8988T (cell line): ENCODE results near the gene NOG.
A peak's percentile ranks its signal among the peaks of the same experiment; 100 is the strongest.

Experiments used
- DNase-seq: peaks from one replicate; pipeline ENCODE4 v3.0.0; 2011

NOG gene

DNA sequence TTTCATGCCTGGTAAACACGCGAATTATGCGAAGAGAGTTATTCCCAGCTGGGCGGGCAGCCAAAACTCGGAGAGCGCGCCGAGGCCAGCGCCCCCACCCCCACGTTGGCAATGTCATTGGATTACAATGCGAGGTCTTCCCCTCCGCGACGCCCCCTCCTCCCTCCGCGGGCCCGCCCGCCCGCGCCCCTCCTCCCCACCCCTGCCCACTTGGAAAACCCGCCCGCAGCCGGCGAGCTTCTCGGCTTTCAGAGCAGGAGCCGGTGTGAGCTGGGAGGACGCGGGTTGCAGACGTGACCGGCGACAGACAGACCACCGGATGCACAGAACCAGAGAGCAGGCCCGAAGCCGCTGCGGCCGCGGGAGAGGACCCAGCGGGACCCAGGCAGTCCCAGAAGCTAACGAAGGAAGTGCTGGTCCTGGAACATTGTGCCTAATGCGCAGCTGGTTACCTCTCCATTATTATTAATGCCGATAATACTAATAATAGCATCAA lies 4.0 kb downstream of the NOG start:
- DNase-seq: no peak

DNA sequence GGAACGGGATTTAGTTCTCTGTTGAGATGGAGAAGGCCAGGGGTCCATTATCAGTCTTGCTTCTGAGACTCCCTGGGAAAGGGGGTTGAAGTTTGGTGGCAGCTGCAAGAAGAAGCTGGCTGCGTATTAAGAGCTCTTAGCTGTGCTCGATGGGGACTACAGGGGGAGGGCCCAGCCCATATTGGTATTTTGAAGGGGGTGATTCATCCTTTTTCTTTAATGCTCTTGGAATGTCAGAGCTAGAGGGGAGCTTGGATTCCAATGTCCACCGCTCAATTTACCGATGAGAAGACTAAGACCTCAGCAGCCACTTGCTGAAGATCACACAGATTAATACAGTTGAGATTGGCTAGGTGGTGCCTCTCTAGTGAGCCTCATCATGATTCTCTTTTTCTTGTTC lies 5.0 kb downstream of the NOG start:
- no peak for DNase-seq

DNA sequence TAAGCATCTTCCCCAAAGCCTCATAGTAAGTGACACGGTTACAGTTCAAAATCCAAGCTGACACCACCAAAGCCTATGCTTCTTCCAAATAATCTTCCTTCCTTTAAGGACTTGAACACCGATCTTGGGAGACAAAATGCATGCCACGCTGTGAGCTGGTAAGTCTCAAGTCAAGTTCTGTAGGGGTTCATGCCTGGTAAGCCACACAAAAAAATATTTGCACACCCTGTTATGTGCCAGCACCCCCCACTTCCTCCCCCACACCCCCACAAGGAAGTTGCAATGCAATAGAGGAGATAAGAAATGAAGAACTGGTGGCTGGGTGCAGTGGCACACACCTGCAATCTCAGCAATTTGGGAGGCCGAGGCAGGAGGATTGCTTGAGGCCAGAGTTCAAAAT lies 5.6 kb downstream of the NOG start:
- no peak for DNase-seq

DNA sequence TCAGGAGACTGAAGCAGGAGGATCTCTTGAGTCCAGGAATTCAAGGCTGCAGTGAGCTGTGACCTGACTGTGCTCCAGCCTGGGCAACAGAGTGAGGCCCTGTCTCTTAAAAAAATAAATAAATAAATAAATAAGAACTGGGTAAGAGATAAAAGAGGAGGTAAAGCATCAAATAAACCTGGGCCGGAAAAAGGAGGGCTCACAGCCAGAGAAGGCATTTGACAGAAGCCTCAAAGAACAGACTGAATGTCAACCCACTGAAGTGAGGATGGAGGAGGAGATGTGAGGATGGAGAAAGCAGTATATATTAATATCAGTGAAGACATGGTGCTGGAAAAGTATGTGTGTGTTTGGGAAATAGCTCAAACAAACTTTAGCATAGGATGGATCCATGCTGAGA lies 6.1 kb downstream of the NOG start:
- no peak for DNase-seq

DNA sequence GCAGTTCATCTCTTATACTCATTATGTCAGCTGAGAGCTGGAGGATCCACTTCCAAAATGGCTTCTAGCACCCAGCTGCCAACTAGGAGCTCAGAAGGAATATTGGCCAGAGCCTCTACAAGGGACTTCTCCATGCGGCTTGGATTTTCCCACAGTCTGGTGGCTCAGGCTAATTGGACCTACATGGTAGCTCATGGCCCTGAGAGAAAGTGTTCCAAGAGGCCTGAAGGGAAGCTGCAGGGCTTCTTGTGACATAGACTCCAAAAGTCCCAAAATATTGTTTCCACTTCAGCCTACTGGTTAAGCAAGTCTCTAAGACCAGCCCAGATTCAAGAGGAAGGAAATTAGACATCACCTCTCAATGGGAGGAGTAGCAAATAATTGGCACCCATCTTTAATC lies 6.8 kb downstream of the NOG start:
- DNase-seq: no peak

DNA sequence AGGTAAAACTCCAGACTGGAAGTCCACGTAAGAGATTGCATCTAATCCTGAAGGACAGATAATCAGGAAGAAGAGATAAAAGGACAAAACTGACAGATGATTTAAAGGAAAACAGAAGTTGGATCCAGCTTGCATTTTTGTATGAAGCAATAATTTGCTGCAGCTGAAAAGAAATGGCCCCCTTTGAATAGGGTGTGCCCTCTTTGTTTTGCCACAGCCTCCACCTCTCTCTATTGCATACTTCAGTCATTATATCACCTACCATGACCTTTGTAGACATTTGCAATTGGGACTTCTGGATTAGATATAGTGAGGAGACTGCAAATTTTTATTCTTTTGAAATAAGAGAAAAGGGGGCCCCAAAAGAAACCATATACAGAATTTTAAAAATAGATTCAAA lies 8.1 kb downstream of the NOG start:
- DNase-seq: no peak

DNA sequence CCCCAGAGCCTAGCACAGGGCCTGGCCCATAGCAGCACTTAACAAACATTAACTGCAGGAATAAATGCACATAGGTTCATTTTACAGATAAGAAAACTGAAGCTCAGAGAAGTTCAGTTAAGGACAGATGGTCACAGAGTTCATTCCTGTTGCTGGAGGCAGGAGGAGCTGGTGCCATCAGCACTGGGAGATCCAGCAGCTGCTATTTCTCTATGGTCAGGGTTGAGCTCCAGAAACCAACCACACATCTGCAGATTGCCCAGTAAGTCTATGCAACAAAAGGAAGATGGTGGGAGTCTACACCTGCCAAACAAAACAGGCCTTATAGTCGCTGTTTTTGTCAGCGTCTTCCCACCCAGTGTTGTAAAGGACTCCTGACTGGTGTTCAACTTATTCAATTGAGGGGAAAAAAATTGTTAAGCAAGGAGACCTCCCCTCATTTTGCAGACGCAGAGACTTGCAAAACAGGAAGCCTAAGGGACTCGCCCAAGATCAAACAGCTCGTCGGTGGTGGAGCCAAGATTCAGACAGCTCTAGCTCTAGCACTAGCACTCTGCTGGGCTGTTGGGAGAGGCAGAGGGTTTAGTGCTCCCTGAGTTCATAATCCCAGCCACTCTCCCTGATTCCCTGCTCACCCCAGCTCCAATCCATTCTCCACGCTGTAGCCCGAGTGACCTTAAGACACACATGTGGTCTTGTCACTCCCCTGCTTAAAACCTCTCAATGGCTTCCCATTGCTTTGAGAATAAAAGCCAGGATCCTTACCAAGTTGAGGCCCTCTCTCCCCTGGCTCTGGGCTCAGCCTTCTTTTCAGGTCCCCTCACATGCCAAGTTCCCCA lies 9.0 kb downstream of the NOG start:
- DNase-seq: no peak

DNA sequence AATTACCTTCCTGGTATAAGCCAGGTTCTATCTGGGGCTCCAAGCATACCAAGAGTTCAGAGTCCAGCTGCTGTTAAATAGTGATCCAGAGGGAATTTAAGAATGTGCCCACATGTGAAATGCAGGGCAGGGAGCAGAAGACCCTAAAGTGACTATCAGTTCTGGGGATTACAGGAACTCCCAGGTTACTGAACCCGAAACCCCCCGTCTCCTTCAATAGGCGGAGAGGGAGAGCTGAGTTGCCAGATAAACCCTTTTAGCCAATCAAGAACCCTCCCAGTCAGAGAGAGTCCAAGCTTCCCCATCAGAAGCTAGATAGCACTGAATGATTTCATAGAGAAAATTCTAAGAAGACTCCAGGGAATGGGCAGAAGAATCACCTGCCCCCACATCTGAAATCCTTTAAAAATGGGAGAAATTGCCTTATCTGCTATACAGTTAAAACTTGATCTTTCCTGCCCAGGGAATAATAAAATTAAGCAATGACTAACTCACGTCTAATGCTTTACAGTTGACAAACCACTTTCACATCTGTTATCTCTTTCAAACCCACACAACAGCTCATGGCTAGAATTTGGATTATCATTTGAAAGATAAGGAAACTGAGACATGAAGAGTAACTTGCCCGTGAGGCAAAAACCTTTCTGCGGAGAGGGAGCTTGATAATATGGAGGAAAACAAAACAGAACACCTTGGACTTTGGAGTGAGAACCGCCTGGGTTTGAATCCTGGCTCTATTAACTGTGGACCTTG lies 10.2 kb downstream of the NOG start:
- no peak for DNase-seq

DNA sequence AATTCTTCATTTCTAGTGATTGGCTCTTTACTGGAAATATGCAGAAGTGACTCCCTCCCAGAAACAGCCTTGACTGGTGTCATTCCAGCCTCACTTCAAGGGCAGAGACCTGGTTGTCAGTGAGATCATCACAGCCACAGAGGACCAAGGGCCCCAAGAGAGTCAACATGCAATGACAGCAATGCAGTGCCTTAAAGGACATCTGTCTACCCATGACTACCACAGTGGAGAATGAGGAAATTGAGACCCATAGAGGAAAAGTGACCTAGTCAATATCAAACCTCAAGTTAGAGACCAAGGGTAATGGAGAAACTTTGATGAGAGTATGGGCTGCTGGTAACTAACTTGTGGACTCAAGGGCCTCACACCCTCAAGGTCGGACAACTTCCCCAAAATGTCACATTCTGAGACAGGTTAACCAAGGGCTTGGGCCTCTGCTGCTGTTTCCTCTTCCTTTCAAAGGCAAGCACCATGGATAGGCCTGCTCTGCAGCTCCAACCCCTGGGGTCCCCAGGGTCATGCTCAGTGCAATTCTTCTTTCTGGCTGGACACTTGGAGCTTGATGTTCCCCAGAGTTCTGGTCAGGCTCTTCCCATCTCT lies 11.3 kb downstream of the NOG start:
- DNase-seq: no peak

DNA sequence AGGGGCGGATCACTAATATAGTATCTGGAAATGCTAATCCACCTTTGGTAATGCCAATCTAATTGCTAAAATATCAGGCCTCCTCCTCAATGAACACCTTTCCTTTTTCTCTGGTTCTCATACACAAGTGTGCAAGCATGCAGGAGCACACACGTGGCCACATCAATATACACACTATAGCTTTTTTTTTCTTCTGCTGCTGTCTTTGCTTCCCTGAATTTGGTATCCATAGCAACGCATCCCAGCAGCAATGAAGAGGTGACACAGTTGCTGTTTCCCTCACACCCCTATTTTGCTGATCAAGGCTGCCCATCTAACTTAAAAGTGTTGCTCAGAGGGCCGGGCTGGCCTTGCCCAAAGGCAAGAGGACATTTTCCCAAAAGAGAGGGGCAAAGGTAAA lies 15.4 kb downstream of the NOG start:
- no peak for DNase-seq

DNA sequence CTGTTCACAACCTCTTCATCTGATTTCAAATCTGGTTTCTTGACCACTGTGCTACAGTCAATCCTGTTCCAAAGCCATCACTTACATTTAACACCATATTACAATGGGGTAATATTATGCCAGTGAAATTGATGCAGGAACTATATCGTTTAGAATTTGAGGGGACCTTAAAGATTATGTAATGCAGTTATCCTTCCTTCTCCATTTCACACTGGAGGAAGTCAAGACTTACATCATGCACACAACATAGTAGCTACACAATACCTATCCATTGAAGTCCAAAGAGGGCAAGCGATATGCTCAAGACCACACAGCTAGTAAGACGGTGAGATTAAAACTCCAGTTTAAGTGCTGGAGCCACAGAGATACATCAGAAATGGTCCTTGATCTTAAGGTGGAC lies 16.8 kb downstream of the NOG start:
- no peak for DNase-seq

DNA sequence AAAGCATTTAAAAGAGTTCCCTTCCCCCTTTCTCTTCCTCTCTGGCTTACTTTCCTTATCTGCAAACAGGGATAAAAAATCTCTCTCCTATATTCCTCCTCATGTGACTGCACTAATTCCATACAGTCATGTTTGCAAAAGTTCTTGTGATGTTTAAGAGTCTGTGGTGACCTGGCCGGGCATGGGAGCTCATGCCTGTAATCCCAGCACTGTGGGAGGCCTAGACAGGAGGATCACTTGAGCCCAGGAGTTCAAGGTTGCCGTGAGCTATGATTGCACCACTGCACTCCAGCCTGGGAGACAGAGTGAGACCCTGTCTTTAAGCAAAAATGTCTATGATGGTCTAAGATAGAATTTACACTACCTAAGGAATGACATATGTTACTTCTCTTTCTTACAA lies 19.6 kb downstream of the NOG start:
- no peak for DNase-seq

DNA sequence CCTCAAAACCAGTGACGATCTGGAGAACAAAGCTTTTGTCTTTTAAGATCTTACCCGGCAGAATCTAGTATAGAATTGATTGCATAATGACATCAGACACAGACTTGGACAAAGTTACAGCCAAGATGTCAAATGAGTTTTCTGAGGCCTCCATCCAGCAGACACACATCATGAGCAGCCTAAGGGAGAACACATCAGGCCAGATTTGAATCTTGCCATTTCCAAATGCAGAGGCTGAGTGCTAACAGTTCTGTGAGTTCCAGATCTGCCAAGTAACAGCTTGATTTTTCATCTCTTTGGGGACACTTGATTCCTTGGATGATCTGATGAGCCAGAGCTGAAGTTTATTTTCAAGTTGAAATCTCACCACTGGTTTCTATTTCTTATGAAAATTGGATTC lies 21.0 kb downstream of the NOG start:
- no peak for DNase-seq

DNA sequence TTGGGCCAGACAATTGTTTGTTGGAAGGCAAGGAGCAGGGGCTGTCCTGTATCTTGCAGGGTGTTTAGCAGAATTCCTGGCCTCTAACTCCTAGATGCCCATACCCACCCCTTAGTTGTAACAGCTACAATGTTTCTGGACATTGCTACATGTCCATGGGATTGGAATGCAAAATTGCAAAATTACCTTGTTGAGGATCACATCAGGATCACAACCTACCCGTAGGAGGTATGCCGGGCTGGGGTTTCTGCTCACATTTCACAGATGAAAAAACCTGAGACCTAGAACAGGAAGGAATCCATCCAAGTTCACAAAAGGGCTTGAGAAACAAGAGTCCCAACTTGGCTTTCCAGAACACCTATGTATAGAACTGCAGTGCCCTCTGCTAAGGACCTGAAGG lies 22.7 kb downstream of the NOG start:
- DNase-seq: no peak

DNA sequence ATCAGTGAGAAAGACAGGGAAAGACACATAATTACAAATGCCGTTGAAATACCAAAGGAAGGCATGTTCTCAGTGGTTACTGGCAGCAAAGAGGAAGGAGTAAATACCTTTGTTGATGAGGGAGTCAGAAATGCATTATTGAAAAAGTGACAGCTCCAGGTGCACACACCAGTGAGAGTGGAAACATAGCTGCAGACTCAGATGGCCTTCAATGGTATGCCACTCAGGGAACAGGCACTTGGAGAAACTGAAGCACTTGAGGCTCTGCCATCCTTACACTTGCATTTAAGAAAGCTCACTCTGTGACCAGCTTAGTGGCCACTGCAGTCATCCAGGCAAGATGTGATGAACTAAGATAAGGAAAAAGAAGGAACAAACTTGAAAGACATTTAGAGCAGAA lies 29.9 kb downstream of the NOG start:
- DNase-seq: no peak

DNA sequence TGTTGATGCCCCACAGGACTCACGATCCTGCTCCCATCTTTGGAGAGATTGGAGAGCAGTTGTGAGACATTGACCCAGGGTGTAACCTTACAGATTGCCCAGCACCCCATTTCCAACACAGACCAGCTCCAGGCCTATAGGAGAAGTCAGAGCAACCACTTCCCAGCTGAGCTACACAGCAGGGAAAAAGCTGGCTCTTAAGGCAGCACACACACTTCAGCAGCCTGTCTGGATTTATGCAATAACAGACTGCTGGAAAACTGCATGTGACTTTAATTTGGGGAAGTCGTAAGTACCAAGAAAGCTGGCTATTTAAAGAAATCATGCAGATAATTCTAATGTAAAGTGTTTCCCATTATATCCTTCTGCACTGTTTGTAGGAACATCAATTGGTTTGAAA lies 30.8 kb downstream of the NOG start:
- no peak for DNase-seq

DNA sequence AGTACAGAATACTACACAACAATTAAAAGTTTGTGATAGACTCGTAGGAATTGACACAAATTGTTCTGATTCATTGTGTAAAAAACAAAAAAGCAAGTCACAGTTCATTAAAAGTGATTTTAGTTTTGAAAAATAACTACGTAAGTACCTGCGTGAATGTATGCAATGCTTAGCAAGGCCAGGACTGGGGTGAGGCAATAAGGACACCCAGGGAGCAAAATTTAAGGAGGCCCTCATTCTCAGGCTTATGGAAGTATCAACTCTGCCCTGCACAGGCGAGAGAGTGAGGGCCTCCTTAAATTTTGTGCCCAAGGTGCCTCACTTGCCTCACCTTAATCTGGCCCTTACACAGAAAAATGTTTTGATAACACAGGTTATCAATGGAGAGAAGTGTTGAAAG lies 31.4 kb downstream of the NOG start:
- no peak for DNase-seq

DNA sequence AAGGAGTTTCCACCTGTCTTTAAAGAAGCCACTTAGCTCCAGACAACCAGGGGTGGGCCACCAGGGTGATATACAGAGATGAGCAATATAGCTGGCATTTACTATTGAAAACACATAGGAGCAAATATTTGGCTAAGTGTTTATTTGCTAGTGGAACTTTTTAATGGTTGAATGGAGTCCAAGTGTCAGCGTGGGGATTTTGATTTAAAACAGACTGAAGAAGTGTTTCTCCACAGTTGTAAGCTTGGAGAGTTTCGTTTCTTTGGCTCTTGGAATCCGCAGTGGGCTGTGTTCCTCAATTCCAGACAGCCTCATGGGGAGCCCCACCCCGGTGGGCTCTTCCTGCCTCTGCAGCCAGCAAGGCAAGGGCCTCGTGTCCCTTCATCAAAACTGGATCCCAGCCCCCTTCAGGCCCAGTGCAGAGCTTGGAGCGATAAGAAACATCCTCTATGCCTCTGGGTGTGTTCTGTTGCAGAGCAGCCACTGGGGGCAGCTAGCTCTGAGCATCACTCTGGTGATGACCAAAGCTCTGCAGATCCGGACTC lies 36.1 kb downstream of the NOG start:
- peak; percentile 49 for DNase-seq

DNA sequence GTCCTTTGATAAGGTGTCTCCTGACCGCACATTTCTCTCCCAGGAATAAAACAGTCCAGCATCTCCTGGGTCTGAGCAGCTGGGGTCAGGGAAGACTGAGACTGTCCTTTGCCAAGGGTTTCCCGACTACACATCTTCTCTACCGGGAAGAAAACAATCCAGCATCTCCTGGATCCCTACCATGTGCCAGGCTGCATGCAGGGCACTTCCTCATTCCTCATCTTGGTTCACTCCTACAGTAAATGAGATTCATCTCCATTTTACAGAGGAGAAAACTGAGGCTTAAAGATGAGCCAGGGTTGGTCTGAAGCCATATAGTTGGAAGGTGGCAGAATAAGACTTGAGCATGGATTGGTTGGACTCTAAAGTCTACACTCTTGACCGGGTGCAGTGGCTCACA lies 36.7 kb downstream of the NOG start:
- DNase-seq: no peak

DNA sequence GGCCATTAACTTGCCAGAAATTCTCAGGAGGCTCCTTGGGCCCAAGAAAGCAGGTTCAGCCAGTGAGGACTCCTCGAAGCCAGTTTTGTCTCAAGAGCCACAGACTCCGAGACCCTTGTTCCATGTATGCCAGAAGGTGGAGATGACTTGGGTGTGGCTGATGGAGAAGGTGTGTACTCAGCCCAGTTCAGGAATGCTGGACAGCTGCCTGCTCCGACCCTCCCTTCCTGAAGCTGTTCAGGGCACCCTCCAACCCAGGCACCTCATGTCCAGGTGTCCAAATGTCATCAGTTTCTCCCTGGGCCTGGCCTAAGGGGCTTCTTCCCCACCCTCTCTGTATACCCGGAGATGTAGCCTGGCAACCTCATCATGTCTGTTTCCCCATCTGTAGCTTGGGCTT lies 40.2 kb downstream of the NOG start:
- no peak for DNase-seq

DNA sequence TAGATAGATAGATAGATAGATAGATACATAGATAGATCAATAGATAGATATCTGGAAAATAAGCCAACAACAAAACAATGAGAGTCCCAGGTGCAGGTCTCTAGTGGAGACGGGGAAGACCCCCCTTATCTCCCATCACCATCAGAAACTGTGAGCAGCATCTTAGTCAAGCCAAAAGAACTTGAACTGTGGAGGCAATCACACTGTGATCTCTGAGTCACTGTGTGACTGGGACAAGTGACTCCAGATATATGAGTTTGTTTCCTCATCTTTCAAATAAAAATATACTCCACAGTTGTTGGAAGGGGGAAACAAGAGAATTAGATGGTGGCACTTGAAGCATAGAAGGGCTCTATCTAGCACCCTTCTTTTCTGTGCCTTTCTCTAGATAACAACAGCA lies 42.1 kb downstream of the NOG start:
- DNase-seq: no peak

DNA sequence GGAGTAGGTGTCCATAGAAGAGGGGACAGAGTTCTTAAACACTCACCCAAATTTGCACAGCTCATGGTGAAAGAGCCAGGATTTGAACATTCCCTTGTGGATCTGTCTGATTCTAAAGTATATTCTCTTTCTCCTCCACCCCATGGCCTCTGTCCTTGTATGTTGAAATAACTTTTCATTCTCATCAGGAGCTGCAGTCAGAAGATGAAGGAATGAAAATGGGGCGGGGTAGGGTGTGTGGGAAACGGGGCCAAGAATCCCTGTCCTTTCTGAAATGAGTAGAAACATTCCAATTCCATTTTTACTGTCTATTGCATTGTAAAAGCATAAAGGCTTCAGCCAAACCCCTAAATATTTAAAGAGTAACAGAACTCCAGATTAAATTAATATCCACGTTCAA lies 42.8 kb downstream of the NOG start:
- no peak for DNase-seq

DNA sequence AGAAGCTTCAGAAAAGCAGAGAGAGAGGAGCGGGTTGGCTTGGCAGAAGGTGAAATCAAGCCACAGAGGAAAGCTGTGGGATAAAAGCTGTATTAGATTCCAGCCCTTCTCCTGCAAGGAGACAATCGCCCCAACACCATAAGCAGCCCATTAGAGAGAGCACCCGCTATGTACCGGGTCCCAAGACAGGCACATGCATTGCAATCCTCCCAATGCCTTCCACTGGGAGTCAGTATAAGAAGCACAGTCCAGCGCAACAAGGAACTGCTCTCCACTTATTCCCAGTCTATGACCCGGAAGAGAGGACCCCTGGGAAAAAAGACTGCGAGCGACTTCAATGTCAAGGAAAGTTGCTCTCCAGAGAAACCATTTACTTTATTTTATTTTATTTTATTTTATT lies 43.8 kb downstream of the NOG start:
- DNase-seq: no peak

DNA sequence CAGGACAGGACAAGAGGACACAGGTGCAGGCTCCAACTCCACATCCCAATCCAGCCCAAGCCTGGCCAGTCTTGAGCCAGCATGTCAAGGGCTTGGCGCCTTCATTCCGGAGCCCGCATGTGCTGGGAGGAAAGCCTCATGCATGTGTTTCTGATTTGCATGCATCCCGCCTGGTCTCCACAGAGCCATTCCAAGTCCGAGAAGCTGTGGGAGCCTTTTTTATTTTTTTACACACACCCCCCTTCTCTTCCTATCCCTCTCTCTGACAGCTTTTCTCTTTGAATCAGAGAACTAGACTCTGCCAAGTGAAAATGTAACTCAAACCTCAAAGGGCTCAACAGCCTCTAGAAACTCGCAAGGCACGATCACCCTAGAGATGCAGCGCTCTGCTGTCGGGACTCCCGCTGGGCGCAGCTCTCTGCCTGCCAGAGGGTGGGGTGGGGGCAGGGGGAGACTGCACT lies 45.1 kb downstream of the NOG start:
- DNase-seq: no peak
